Measurements from ENCODE around the gene RBM28.

DNA sequence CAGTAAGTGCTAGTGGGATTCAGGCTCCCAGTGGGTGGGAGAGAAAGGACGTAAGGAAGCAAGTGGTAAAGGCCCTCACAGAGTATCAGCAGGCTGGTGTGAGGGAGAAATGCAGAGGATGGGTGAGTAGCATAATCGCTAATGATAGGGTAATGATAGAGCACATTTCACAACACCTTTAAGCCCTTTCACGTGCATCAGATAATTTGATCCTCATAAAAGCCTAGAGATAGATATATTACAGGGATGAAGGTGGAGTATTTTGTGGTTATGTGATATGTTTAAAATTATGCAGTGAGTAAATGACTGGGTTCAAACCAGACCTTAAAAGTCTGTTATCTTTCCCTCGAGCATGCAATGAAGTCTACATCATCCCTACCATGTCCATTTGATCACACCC lies 92.4 kb downstream of the RBM28 start:
- no peak for TF ChIP-seq POLR2A (IDR thresholded peaks at IDR 0.05)
- TF ChIP-seq, protein P1, sequence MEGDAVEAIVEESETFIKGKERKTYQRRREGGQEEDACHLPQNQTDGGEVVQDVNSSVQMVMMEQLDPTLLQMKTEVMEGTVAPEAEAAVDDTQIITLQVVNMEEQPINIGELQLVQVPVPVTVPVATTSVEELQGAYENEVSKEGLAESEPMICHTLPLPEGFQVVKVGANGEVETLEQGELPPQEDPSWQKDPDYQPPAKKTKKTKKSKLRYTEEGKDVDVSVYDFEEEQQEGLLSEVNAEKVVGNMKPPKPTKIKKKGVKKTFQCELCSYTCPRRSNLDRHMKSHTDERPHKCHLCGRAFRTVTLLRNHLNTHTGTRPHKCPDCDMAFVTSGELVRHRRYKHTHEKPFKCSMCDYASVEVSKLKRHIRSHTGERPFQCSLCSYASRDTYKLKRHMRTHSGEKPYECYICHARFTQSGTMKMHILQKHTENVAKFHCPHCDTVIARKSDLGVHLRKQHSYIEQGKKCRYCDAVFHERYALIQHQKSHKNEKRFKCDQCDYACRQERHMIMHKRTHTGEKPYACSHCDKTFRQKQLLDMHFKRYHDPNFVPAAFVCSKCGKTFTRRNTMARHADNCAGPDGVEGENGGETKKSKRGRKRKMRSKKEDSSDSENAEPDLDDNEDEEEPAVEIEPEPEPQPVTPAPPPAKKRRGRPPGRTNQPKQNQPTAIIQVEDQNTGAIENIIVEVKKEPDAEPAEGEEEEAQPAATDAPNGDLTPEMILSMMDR (IDR thresholded peaks at IDR 0.05 in 8 of 11, conservative IDR thresholded peaks at IDR 0.05 in 3 of 11) = no peak
